HPDE6-E6E7 (cell line): Measurements from ENCODE around the gene RTTN.
A peak's percentile ranks its signal among the peaks of the same experiment; 100 is the strongest.

Source experiments
- DNase-seq: peaks from one replicate; pipeline ENCODE4 v3.0.0; 2011; ENCODE audit warnings: missing footprints; ENCODE audit errors: extremely low spot score

RTTN gene

GRCh38 chr18:70075906-70076305 lies 129.6 kb downstream of the RTTN start:
- no peak for DNase-seq

- DNase-seq, result no peak
Observed at GRCh38 chr18:70074116-70074515, 131.4 kb downstream of the RTTN start.

GRCh38 chr18:70073432-70073831 lies 132.1 kb downstream of the RTTN start:
- DNase-seq, result no peak

- no peak for DNase-seq
Observed at GRCh38 chr18:70072678-70073077, 132.8 kb downstream of the RTTN start.

- DNase-seq, result no peak
Observed at GRCh38 chr18:70069965-70070364, 135.5 kb downstream of the RTTN start.

- no peak for DNase-seq
Observed at GRCh38 chr18:70069382-70069781, 136.1 kb downstream of the RTTN start.

GRCh38 chr18:70068981-70069380 lies 136.5 kb downstream of the RTTN start:
- no peak for DNase-seq

- no peak for DNase-seq
Observed at GRCh38 chr18:70059684-70060083, 145.8 kb downstream of the RTTN start.

- DNase-seq, result no peak
Observed at GRCh38 chr18:70058916-70059315, 146.6 kb downstream of the RTTN start.

GRCh38 chr18:70047931-70048603 lies 157.4 kb downstream of the RTTN start:
- peak; percentile 31 for DNase-seq

- no peak for DNase-seq
Observed at GRCh38 chr18:70046796-70047195, 158.7 kb downstream of the RTTN start.

- no peak for DNase-seq
Observed at GRCh38 chr18:70046207-70046606, 159.3 kb downstream of the RTTN start.

GRCh38 chr18:70044632-70045031 lies 160.9 kb downstream of the RTTN start:
- peak; percentile 78 for DNase-seq

- DNase-seq, result no peak
Observed at GRCh38 chr18:70041459-70042050, 163.9 kb downstream of the RTTN start.

GRCh38 chr18:70039186-70039585 lies 166.3 kb downstream of the RTTN start:
- DNase-seq, result no peak

GRCh38 chr18:70037431-70038061 lies 167.9 kb downstream of the RTTN start:
- DNase-seq, result no peak

- no peak for DNase-seq
Observed at GRCh38 chr18:70036771-70037347, 168.6 kb downstream of the RTTN start.

- no peak for DNase-seq
Observed at GRCh38 chr18:70036168-70036567, 169.3 kb downstream of the RTTN start.

- DNase-seq, result no peak
Observed at GRCh38 chr18:70031221-70031620, 174.3 kb downstream of the RTTN start.

- no peak for DNase-seq
Observed at GRCh38 chr18:70030728-70031127, 174.8 kb downstream of the RTTN start.

GRCh38 chr18:70029163-70029562 lies 176.3 kb downstream of the RTTN start:
- DNase-seq, result no peak

- DNase-seq, result no peak
Observed at GRCh38 chr18:70028734-70029133, 176.8 kb downstream of the RTTN start.

GRCh38 chr18:70028084-70028483 lies 177.4 kb downstream of the RTTN start:
- DNase-seq, result no peak
